ENCODE measurements around the gene PLS1. TPM values are rescaled to one million over a fixed set of nuclear protein-coding genes. Genes with fewer than 3 reads are reported as not detected.

PLS1 gene
- total RNA-seq, 1 experiment from 2014 or later, result 38.8 TPM

DNA sequence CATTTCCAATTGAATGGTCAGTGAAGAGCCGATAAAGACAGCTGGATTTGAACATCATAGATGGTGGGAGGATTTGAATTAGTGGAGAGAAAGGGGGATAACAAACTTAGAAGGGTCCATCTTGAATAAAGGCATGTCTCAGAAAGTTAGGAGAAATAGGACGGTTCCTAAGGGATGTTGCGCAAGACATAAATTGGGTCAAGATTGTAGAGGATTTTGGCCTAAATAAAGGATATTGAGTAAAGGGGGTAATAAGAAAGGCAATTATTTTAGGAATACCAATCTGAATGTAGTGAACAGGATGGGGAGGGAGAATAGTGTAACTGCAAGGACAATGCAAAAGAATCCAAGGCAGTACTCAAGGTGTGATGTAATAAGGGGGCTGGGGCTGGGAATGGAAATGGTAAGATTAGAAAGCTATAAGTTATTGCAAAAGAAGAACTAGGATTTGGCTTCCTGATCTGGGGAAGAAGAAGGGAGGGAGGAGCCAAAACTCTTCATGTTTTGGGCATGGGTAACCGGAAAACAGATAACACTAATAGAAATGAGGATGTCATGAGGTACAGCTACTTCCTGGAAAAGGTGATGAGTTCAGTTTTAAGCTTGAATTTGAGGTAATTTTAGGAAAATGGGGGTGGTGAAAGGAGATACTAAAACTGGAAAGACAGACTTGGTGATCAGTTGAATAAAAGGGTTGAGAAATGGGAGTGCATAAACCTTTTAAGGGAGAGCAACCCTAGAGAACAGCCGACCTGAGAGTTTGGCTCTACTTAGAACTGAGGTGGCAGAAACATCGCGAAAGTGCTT, 110.3 kb downstream of the PLS1 start:
- Histone ChIP-seq H3K27ac (ENCODE audit: low read depth, low read length) (no peak overlapping the region), H3K9me3 (ENCODE audit: control insufficient read depth in 1 of 2, insufficient read depth in 1 of 2, low read depth in 1 of 2, low read length in 2 of 2) (no peaks in the 10 kb centered on the region), H3K36me3 (ENCODE audit: control insufficient read depth in 1 of 2, insufficient read depth in 2 of 2, low read length in 2 of 2) (no peaks in the 10 kb centered on the region), H3K4me3 (replicated peaks in 1 of 2; ENCODE audit: low read depth in 1 of 2, low read length in 2 of 2) (no peak overlapping the region), H3K79me2 (ENCODE audit: insufficient read depth, low read length) (no peaks in the 10 kb centered on the region), H3K4me1 (ENCODE audit: control insufficient read depth in 1 of 2, insufficient read depth in 2 of 2, low read length in 2 of 2) (no peaks in the 10 kb centered on the region), H3K9ac (ENCODE audit: low read length) (no peak overlapping the region), H2AFZ (ENCODE audit: low read depth, low read length, poor library complexity, severe bottlenecking) (no peak overlapping the region), H3K9me2 (ENCODE audit: insufficient read depth) (no peaks in the 10 kb centered on the region), H3K4me2 (ENCODE audit: low read length) (no peak overlapping the region), H4K20me1 (ENCODE audit: insufficient read depth) (no peaks in the 10 kb centered on the region), H3K27me3 (ENCODE audit: insufficient read depth, low read length) (no peaks in the 10 kb centered on the region)
- ATAC-seq (no peak), DNase-seq (ENCODE audit: low read depth, low spot score) (no peak)
- RAD21 ChIA-PET (ENCODE audit: low non-redundant PET in 1 of 2, low total read pairs in 2 of 2, uncharacterized antibody in 2 of 2, unreplicated experiment in 2 of 2), result no interaction called here
- BruUV-seq (replicated peaks), result no TSS peak
- TF ChIP-seq YY1 (IDR thresholded peaks at IDR 0.05; ENCODE audit: extremely low read depth, insufficient replicate concordance, low read depth, low read length) (no peak), POLR2A (IDR thresholded peaks at IDR 0.05; ENCODE audit: borderline replicate concordance, extremely low read depth, insufficient read depth, insufficient read length) (no peak), ZBTB33 (IDR thresholded peaks at IDR 0.05; ENCODE audit: extremely low read depth, insufficient replicate concordance, low read length) (no peak), ZFX (IDR thresholded peaks at IDR 0.05) (no peak), POLR2AphosphoS5 (IDR thresholded peaks at IDR 0.05; ENCODE audit: low read depth, low read length) (no peak), ZNF274 (IDR thresholded peaks at IDR 0.05; ENCODE audit: low read depth, low read length) (no peak), CEBPB (IDR thresholded peaks at IDR 0.05; ENCODE audit: low read depth) (no peak), MAX (IDR thresholded peaks at IDR 0.05) (no peak), JUND (IDR thresholded peaks at IDR 0.05) (no peak), CBX3 (IDR thresholded peaks at IDR 0.05; ENCODE audit: low read depth) (no peak), SRF (IDR thresholded peaks at IDR 0.05; ENCODE audit: low read depth) (no peak)
- POLR2A ChIA-PET, result no interaction called here
- intact Hi-C loops (cut with micrococcal nuclease), result no loop called here
- CTCF ChIA-PET, result no interaction called here

All from HCT116 (cell line).